Activated naive CD8-positive, alpha-beta T cell treated with anti-CD3 and anti-CD28 coated beads, Interleukin-2, amount 50 U/mL, for 16 hours (primary cell): ENCODE data around the gene SLCO1B3.

Source experiments
- DNase-seq: peaks from one replicate; pipeline ENCODE4 v3.0.0-alpha.2; 2020; ENCODE audit warnings: low read depth, low spot score

The SLCO1B3 gene

GRCh38 chr12:20885116-20885515 lies 74.6 kb downstream of the SLCO1B3 start:
- DNase-seq = no peak

- DNase-seq = no peak
Measured at GRCh38 chr12:20885552-20885951, 75.0 kb downstream of the SLCO1B3 start.

GRCh38 chr12:20917269-20917668 lies 106.8 kb downstream of the SLCO1B3 start:
- DNase-seq = no peak

GRCh38 chr12:20917819-20918218 lies 107.3 kb downstream of the SLCO1B3 start:
- DNase-seq = no peak

GRCh38 chr12:20931894-20932293 lies 121.4 kb downstream of the SLCO1B3 start:
- no peak for DNase-seq

- DNase-seq = no peak
Measured at GRCh38 chr12:20946732-20947131, 136.2 kb downstream of the SLCO1B3 start.

- DNase-seq = no peak
Measured at GRCh38 chr12:20950248-20950647, 139.7 kb downstream of the SLCO1B3 start.

- DNase-seq = no peak
Measured at GRCh38 chr12:20963303-20963702, 152.8 kb downstream of the SLCO1B3 start.

- no peak for DNase-seq
Measured at GRCh38 chr12:20963762-20964161, 153.3 kb downstream of the SLCO1B3 start.
